Left lung (tissue), 10 donors: ENCODE results near the gene AFF1. TPM values are rescaled to one million over a fixed set of nuclear protein-coding genes. Genes with fewer than 3 reads are reported as not detected.

ENCODE experiments used
- ATAC-seq: fragments of 200-7000 bp; cut with Tn5 transposase; one replicate; pipeline ENCODE4 v1.9.1; 2020; ENCODE audit warnings: moderate library complexity
- DNase-seq, 4 donors: peaks; one replicate each; pipeline ENCODE4 v3.0.0-alpha.2; 2013 to 2020
- H3K27ac ChIP-seq, 2 donors: fragments of 200-600 bp; sonication (generic) in 1 of 2; one replicate each; pipeline versions ENCODE4 v1.5.0 to v1.8.0; 2020 to 2021
- H3K27me3 ChIP-seq, 2 donors: fragments of 200-600 bp; sonication (generic) in 1 of 2; one replicate each; pipeline versions ENCODE4 v1.5.0 to v1.8.0; 2020 to 2021
- H3K36me3 ChIP-seq, 2 donors: fragments of 200-600 bp; sonication (generic) in 1 of 2; one replicate each; pipeline versions ENCODE4 v1.5.0 to v1.8.0; 2020 to 2021
- H3K4me1 ChIP-seq, 2 donors: fragments of 200-600 bp; one replicate each; pipeline ENCODE4 v1.8.0; 2021
- H3K4me3 ChIP-seq, 2 donors: fragments of 200-600 bp; sonication (generic) in 1 of 2; one replicate each; pipeline versions ENCODE4 v1.5.0 to v1.8.0; 2020 to 2021; ENCODE audit warnings: mild to moderate bottlenecking in 1 of 2
- H3K9me3 ChIP-seq, 2 donors: fragments of 200-600 bp; sonication (generic) in 1 of 2; one replicate each; pipeline versions ENCODE4 v1.5.0 to v1.8.0; 2020 to 2021
- intact Hi-C, 2 donors: fragments of 100-400 bp; cut with DNase I; formaldehyde crosslinking; loops; one replicate each; pipeline versions ENCODE4 v1.11.2 to v1.14.2; 2022
- polyA plus RNA-seq, 6 donors: library from polyadenylated mRNA; unstranded; fragments of 120-200 nt; gene quantifications; one replicate each; pipeline ENCODE4 v1.2.1, GENCODE V29; 2013; ENCODE audit not compliant: insufficient read length in 6 of 6
- total RNA-seq, 2 donors: library from RNA; stranded (reverse); fragmentation: NEBNext Ultra II Directional; extraction: Animal tissue kit (Norgen Biotek cat#: 25700); gene quantifications; one replicate each; pipeline ENCODE4 v1.2.1, GENCODE V29; 2021
- TF ChIP-seq, protein P1 (sequence below), 2 donors: fragments of 200-600 bp; sonication (generic) in 1 of 2; IDR thresholded peaks; one replicate each; pipeline versions ENCODE4 v1.5.0 to v1.8.0; 2021; ENCODE audit warnings: antibody characterized with exemption in 2 of 2
- donor health status: DM: no; HTN: yes; CAD: no.
- donor health status: DM: no; HTN: no; CAD: no.

AFF1 gene
- total and polyA plus RNA-seq, 8 donors = 40.8 to 86.0 (median 48.1) TPM

DNA sequence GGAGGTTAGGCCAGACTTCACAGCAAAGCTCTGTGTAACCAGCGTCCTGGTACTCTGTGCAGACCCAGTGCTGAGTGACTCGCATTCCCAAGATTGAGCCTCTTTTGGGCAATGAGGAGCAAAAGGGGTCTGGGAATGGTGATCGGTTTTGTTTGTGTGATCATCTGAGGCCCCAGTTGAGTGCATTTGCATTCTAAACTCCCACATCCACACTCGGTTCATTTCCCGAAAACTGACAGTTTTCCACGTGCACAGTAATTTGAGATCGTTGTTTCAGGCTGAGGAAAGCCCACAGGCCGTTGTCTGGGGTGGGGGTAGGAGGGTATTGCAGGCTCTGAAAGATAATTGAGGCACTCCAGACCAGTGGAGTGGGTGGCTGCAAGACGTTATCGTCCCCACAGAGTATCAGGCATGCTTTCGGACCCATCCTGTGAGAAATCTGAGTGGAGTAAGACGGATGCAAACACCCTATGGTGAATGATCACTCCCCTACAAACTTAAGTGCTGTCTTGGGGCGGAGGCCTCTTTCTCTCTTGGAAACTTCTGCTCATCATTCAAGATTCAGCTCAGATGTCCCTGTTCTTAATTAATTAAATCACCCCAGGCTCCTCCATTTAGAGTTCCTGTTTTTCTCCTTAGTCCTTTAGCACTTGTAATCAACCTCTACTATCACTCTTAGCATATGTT, 96.1 kb downstream of the AFF1 start:
- TF ChIP-seq, protein P1, sequence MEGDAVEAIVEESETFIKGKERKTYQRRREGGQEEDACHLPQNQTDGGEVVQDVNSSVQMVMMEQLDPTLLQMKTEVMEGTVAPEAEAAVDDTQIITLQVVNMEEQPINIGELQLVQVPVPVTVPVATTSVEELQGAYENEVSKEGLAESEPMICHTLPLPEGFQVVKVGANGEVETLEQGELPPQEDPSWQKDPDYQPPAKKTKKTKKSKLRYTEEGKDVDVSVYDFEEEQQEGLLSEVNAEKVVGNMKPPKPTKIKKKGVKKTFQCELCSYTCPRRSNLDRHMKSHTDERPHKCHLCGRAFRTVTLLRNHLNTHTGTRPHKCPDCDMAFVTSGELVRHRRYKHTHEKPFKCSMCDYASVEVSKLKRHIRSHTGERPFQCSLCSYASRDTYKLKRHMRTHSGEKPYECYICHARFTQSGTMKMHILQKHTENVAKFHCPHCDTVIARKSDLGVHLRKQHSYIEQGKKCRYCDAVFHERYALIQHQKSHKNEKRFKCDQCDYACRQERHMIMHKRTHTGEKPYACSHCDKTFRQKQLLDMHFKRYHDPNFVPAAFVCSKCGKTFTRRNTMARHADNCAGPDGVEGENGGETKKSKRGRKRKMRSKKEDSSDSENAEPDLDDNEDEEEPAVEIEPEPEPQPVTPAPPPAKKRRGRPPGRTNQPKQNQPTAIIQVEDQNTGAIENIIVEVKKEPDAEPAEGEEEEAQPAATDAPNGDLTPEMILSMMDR (IDR thresholded peaks at IDR 0.05) = no peak

DNA sequence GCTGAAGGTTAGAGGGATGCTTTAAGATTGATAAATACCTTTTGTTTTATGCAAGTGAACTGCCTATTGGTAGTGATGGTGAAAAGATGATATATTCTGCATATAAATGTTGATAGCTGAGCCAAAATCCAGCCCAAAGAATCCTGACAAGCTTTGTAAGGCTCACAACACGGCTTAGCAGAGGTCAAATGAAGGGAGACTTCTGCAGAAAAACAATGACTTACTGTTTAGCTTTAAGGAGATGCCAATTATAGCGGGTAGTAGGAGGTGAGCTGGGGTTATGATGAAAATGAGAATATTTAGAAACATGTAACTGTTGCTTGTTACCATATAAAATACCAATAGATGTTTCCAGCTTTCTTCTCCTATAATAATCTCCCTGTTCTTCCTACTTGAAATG, 97.1 kb downstream of the AFF1 start:
- Histone ChIP-seq H3K9me3 (no peaks in the 10 kb centered on the region), H3K27ac (peak overlapping the region; percentile 57 to 66), H3K36me3 (no peaks in the 10 kb centered on the region), H3K4me3 (no peak overlapping the region), H3K4me1 (peaks cover 48 to 97% of the 10 kb centered on the region in 2 donors), H3K27me3 (no peaks in the 10 kb centered on the region)
- intact Hi-C loops = no loop called here
- TF ChIP-seq, protein P1 (IDR thresholded peaks at IDR 0.05) = no peak
- ATAC-seq (no peak), DNase-seq (no peak)

More for the DNA sequence above, 96.1 kb downstream of the AFF1 start:
- ATAC-seq (peak; percentile 9), DNase-seq (peak in 1 of 4 donors; percentile 41)
- H3K27me3 ChIP-seq = no peaks in the 10 kb centered on the region
- peaks cover 45 to 97% of the 10 kb centered on the region in 2 donors for H3K4me1 ChIP-seq
- H3K27ac ChIP-seq = peak overlapping the region; percentile 60 to 66
- intact Hi-C loops = no loop called here
- no peaks in the 10 kb centered on the region for H3K36me3 ChIP-seq
- no peak overlapping the region for H3K4me3 ChIP-seq
- no peaks in the 10 kb centered on the region for H3K9me3 ChIP-seq

DNA sequence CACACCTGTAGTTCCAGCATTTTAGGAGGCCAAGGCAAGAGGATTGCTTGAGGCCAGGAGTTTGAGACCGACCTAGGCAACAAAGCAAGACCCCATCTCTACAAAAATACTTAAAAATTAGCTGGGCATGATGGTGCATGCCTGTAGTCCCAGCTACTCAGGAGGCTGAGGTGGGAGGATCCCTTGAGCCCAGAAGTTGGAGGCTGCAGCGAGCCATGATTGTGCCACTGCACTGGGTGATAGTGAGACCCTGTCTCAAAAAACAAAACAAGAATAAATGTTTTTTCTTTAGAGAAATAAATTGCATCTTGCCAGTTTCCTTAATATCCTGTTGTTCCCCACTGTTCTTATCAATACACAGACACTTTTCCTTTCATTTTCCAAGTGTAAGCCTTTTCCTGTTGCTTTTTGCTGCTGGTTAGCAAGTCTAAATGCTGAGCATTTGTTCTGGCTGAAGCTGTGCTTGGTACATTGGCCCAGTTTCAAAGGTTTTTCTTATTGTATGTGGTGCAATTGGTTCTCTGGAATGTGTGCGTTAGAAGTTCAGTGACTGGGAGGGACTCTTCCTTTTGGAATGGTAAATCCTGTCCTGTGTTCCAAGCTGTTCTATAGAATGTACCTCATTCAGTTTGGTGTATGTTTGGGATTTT, 98.2 kb downstream of the AFF1 start:
- H3K27ac ChIP-seq = peak overlapping the region; percentile 57 to 66
- peaks cover 47 to 97% of the 10 kb centered on the region in 2 donors for H3K4me1 ChIP-seq
- H3K9me3 ChIP-seq = no peaks in the 10 kb centered on the region
- intact Hi-C loops = no loop called here
- no peak overlapping the region for H3K4me3 ChIP-seq
- TF ChIP-seq, protein P1 (IDR thresholded peaks at IDR 0.05) = no peak
- DNase-seq (peak in 2 of 4 donors; percentile 42 to 52), ATAC-seq (peak; percentile 36)
- no peaks in the 10 kb centered on the region for H3K27me3 ChIP-seq
- no peaks in the 10 kb centered on the region for H3K36me3 ChIP-seq

DNA sequence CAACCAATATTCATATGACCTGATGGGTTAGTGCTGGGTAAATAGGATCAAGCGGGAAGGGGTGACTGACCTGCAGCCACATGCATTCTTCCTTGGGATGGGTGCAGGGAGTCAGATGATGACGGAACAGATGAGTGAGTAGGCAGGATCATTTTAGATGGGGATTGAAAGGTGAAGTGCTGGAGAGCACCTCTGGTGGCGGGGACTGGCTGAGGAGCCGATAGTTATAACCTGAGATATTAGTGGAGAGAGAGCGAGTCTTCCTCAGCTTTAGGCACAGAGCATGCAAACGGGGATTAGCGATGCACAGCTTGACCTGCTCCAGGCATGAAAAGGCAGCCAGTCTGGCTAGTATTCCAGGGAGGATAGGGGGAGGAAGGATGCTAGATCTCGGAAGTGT, 99.1 kb downstream of the AFF1 start:
- no peaks in the 10 kb centered on the region for H3K9me3 ChIP-seq
- TF ChIP-seq, protein P1 (IDR thresholded peaks at IDR 0.05) = no peak
- ATAC-seq = no peak
- peaks cover 47 to 98% of the 10 kb centered on the region in 2 donors for H3K4me1 ChIP-seq
- intact Hi-C loops = no loop called here
- no peaks in the 10 kb centered on the region for H3K36me3 ChIP-seq
- H3K27me3 ChIP-seq = no peaks in the 10 kb centered on the region
- H3K27ac ChIP-seq = peak overlapping the region in 1 of 2 donors; percentile 57
- no peak for DNase-seq
- no peak overlapping the region for H3K4me3 ChIP-seq

DNA sequence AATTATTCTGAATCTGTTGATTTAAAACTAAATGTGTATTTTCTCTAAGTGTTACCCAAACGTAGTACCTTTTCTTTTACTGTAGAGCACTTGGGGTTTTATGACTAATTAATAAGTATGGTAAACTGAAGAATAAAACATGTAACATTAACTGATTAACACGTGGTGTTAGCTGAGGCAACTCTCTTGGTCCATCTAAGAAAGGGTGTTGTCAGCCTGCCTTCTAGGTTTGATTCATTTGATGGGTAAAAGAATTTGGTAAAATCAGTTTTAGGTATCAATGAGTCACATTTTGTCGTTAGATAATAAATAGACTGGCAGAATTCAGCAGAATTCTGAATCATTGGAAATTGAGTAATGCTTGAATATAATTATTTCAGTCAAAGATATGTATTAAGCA, 99.7 kb downstream of the AFF1 start:
- TF ChIP-seq, protein P1 (IDR thresholded peaks at IDR 0.05) = no peak
- H3K27ac ChIP-seq = no peak overlapping the region
- H3K36me3 ChIP-seq = no peaks in the 10 kb centered on the region
- peaks cover 46 to 98% of the 10 kb centered on the region in 2 donors for H3K4me1 ChIP-seq
- no peak overlapping the region for H3K4me3 ChIP-seq
- intact Hi-C loops = no loop called here
- no peaks in the 10 kb centered on the region for H3K27me3 ChIP-seq
- DNase-seq = no peak
- no peaks in the 10 kb centered on the region for H3K9me3 ChIP-seq
- no peak for ATAC-seq
